Endometrial microvascular endothelial cells (primary cell): Measurements from ENCODE around the gene GSKIP. TPM values are rescaled to one million over a fixed set of nuclear protein-coding genes. Genes with fewer than 3 reads are reported as not detected.

Experiments
- in situ Hi-C: cut with HindIII; loops from 2 replicates; pipeline ENCODE4 v1.10.0; 2017; ENCODE audit warnings: low sequenced_read_pairs, low pct_unique_long_range_greater_than_20kb; ENCODE audit errors: inconsistent ontology term
- total RNA-seq: library from RNA; depleted of rRNA; stranded (reverse); fragments of >200 nt; gene quantifications from one replicate; pipeline ENCODE4 v1.2.3, GENCODE V29; 2015; ENCODE audit errors: inconsistent ontology term

Gene GSKIP
- total RNA-seq, 1 donor from 2014 or later, result 40.1 TPM

GRCh38 chr14:96370528-96370927 lies 7.2 kb downstream of the GSKIP start:
- in situ Hi-C loops, result no loop called here

GRCh38 chr14:96373538-96373937 lies 10.2 kb downstream of the GSKIP start:
- in situ Hi-C loops, result no loop called here

- in situ Hi-C loops, result no loop called here
Measured at GRCh38 chr14:96376093-96376492, 12.8 kb downstream of the GSKIP start.

DNA sequence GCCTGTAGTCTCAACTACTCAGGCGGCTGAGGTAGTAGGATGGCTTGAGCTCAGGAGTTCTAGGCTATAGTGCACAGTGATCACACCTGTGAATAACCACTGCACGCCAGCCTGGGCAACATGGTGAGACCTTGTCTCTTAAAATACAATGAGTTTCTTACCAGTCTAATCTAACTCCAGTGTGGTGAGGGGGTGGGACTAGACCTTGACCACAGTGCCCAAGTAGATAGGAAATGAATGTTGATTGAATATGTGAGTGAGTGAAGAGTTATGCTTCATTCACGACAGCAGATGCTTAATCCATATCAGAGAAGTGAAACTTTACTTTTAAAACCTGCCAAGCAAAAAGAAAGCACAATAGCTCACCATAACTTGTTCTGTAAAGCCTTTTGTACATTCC lies 17.4 kb downstream of the GSKIP start:
- in situ Hi-C loops, result no loop called here

GRCh38 chr14:96383445-96383844 lies 20.1 kb downstream of the GSKIP start:
- in situ Hi-C loops, result no loop called here

- in situ Hi-C loops, result no loop called here
Measured at GRCh38 chr14:96384053-96384452, 20.7 kb downstream of the GSKIP start.

DNA sequence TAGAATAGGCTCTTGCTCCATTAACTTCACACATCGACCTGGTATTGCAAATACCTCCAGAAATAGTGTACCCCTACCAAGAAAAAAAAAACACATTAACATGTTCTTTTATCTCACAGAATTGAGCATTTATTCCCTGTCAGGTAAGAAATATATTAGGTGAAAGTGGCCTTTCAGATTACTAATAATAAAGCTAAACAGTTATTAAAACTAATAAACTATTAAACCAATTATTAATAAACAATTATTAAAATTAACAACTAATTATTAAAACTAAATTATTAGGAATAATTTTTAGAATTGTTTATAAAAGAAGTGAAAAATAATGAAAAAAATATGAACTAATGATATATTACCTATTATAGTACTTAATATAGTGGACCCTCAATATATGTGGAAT lies 21.4 kb downstream of the GSKIP start:
- in situ Hi-C loops, result no loop called here

- in situ Hi-C loops, result no loop called here
Measured at GRCh38 chr14:96385385-96385784, 22.1 kb downstream of the GSKIP start.

DNA sequence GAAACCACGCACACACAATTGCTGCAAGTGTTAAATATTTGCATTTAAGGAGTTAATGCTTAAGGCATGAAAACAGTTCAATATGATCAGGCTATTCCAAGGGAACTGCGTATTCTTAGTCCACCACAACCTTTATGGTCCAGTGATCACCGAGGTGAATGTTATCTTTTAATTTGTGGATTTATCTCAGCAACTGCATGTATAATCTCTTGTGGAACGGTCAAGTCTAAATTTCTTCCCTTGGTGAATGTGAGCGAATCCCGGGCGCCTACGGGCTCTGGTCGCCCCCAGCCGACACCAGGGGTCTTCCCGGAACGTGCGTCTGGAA lies 27.6 kb downstream of the GSKIP start:
- in situ Hi-C loops, result no loop called here

DNA sequence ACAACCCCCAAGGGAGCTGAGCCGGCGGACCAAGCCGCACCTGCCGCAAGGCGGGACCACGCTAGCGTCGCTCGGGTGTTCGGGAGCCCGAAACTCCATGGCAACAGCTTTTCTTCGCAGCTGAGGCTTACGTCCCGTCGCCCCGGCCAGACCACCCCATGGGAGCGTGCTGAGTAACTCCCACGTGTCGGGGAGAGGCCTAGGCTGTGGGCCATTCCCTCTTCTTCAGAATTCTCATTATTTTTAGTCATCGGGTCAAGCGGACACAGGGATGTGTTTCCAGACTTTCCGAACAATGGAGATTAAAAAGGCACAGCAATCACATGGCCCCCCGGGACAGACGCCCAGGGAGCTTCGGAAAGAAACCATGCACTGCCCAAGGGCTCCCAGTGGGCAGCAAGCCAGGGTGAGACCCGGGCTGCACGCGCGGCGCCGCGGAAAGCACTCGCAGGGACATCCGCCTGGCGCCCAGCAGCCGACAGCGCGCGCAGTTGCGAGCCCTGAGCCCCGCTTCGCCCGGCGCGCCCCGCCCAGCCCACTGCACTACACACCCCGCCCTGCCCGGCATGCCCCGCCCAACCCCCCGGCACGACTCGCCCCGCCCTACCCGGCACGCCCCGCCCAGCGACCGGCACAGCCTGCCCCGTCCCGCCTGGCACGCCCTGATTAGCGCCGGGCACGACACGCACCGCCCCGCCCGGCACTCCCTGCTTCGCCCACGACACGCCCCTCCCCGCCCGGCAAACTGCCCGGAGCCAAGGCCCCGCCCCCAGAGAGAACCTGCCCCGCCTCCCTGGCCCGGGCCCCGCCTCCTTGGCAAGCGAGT lies 28.2 kb downstream of the GSKIP start:
- in situ Hi-C loops, result no loop called here

- in situ Hi-C loops, result no loop called here
Measured at GRCh38 chr14:96393071-96393691, 29.9 kb downstream of the GSKIP start.

- in situ Hi-C loops, result no loop called here
Measured at GRCh38 chr14:96394047-96394815, 30.9 kb downstream of the GSKIP start.

- in situ Hi-C loops, result no loop called here
Measured at GRCh38 chr14:96398432-96398831, 35.1 kb downstream of the GSKIP start.

GRCh38 chr14:96398921-96399320 lies 35.6 kb downstream of the GSKIP start:
- in situ Hi-C loops, result no loop called here

DNA sequence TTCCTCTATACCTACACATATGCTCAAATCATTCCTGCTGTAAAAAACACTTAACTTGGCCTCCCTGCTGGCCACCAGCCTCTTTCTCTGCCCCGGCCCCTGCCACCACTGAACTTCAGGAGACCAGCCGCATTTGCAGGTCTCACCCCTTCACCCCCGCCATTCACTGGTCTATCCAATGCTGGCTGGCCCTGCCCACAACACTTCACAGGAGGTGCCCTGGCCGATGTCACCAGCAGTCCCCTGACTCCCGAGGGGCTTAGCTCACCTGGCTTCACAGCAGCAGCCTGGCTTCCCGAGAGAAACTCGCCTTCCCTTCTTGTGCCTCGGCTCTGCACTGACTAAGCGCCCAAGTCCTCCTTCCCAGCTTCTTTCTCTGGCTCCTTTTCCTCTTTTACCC lies 36.1 kb downstream of the GSKIP start:
- in situ Hi-C loops, result no loop called here

GRCh38 chr14:96400495-96400894 lies 37.2 kb downstream of the GSKIP start:
- in situ Hi-C loops, result no loop called here

DNA sequence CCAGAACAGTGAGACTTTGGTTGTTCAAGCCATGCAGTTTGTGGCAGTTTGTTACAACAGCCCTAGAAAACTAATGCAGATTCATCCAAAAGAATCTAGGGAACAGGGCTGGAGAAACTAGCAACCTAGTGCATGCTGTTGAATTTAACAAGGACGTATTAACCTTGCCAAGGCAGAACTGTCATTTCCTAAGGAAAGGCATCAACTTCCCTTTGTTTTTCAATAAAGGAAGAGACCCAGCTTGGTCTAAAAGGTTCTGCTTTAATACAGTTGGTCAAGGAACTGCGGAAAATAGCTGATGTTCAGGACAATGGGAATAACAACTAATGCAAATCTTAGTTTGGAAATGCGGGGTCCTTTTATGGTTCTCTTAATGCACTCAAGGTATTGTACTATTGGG lies 40.1 kb downstream of the GSKIP start:
- in situ Hi-C loops, result no loop called here

DNA sequence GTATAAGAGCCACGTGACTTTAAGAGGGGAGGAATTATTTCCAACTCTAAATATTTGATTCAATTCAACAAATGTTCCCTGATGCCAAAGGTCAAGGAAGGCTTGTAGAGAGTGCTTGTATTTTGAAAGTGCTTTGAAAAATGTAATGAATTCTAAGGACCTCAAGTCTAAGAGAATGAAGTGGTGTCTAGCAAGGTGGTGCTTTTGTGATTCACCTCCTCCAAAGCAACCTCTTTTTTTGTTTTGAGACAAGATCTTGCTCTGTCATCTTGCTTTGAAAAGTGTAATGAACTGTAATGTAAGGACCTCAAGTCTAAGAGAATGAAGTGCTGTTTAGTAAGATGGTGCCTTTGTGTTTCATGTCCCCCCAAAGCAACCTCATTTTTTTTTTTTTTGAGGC lies 42.4 kb downstream of the GSKIP start:
- in situ Hi-C loops, result no loop called here

GRCh38 chr14:96407935-96408570 lies 44.7 kb downstream of the GSKIP start:
- in situ Hi-C loops, result no loop called here

DNA sequence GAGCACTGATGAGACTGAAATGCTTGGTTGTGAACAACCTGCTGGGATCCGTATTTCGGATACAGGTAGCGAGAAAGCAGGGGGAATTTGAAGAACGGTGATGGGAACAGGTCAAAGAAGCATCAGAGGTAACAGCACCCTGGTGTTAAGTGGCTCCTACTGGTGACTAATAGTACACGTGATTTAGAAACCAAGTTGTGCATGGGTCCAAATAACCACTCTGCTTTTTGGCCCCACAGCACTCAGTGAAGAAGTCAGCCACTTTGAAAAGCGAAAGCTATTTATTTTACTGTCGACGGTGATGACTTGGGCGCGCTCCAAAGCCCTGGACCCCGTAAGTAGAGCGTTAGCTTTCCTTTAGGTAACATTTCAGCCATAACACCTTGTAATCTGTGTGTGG lies 45.3 kb downstream of the GSKIP start:
- in situ Hi-C loops, result no loop called here
